B cell (primary cell): ENCODE data around the gene AP1M1. TPM values are rescaled to one million over a fixed set of nuclear protein-coding genes. Genes with fewer than 3 reads are reported as not detected.

Source experiments
- ATAC-seq: fragments of 200-7000 bp; cut with Tn5 transposase; one replicate; pipeline ENCODE4 v1.10.0; 2021; ENCODE audit warnings: low read depth, mild to moderate bottlenecking, moderate number of reproducible peaks, moderate library complexity
- CTCF ChIA-PET: fragments of 350-600 bp; sonication (Branson Sonifier 250); formaldehyde crosslinking; loops from one replicate; lab custom pipeline; 2021; ENCODE audit warnings: antibody characterized with exemption, inconsistent platforms; lab: Charles Lee
- POLR2A ChIA-PET: fragments of 350-600 bp; sonication (Branson Sonifier 250); formaldehyde crosslinking; loops from one replicate; lab custom pipeline; 2021; ENCODE audit warnings: antibody characterized with exemption; lab: Charles Lee
- DNase-seq: peaks from one replicate; pipeline ENCODE4 v3.0.0; 2013
- H2AFZ ChIP-seq: 2 replicates; pipeline ENCODE4 v1.6.1; 2012; ENCODE audit warnings: mild to moderate bottlenecking, low read depth, low read length; ENCODE audit not compliant: insufficient read depth, poor library complexity, severe bottlenecking
- H3K27ac ChIP-seq, 2 donors: 1 replicate in 1 of 2; 2 replicates in 1 of 2; pipeline ENCODE4 v1.5.1; 2012 to 2013; ENCODE audit warnings: low read length in 2 of 2, mild to moderate bottlenecking in 2 of 2, moderate library complexity in 1 of 2
- H3K27me3 ChIP-seq, 4 experiments: fragments of 200-600 bp in 1 of 4; sonication (generic) in 1 of 4; replicated peaks in 1 of 4; 1 replicate in 2 of 4; 2 replicates in 2 of 4; pipeline versions ENCODE4 v1.6.1 to v1.7.0; 2013 to 2016; ENCODE audit warnings: low read length in 3 of 4, mild to moderate bottlenecking in 2 of 4, mixed read lengths in 1 of 4, moderate library complexity in 1 of 4; ENCODE audit not compliant: insufficient read depth in 4 of 4, control insufficient read depth in 3 of 4; ENCODE audit errors: control extremely low read depth in 1 of 4
- H3K36me3 ChIP-seq, 2 experiments: replicated peaks in 1 of 2; 1 replicate in 1 of 2; 2 replicates in 1 of 2; pipeline versions ENCODE4 v1.6.1 to v1.7.1; 2013; ENCODE audit warnings: low read length in 1 of 2; ENCODE audit not compliant: insufficient read depth in 2 of 2, control insufficient read depth in 1 of 2; ENCODE audit errors: control extremely low read depth in 1 of 2, extremely low read depth in 1 of 2
- H3K4me1 ChIP-seq, 2 donors: fragments of 200-600 bp in 1 of 2; sonication (generic) in 1 of 2; 1 replicate in 1 of 2; 2 replicates in 1 of 2; pipeline versions ENCODE4 v1.5.1 to v1.6.1; 2013 to 2017; ENCODE audit warnings: low read length in 2 of 2; ENCODE audit not compliant: control insufficient read depth in 2 of 2, insufficient read depth in 2 of 2
- H3K4me2 ChIP-seq: replicated peaks from 2 replicates; pipeline ENCODE3; 2012; ENCODE audit warnings: mild to moderate bottlenecking, low read depth, low read length; ENCODE audit not compliant: poor library complexity, severe bottlenecking
- H3K4me3 ChIP-seq, 5 experiments: fragments of 200-600 bp in 1 of 5; sonication (generic) in 1 of 5; 1 replicate in 3 of 5; 2 replicates in 2 of 5; pipeline versions ENCODE4 v1.5.1 to v1.7.0; 2011 to 2016; ENCODE audit warnings: low read length in 4 of 5, mild to moderate bottlenecking in 4 of 5, low read depth in 2 of 5, control low read depth in 1 of 5, moderate library complexity in 1 of 5; ENCODE audit not compliant: insufficient read depth in 1 of 5; ENCODE audit errors: control extremely low read depth in 1 of 5, extremely low read depth in 1 of 5
- H3K79me2 ChIP-seq: fragments of 200-600 bp; sonication (generic); one replicate; pipeline ENCODE4 v1.6.0; 2016; ENCODE audit warnings: low read length; ENCODE audit not compliant: control insufficient read depth, insufficient read depth
- H3K9ac ChIP-seq: fragments of 200-600 bp; sonication (generic); 2 replicates; pipeline ENCODE4 v1.6.1; 2017; ENCODE audit warnings: mild to moderate bottlenecking, low read length, moderate library complexity
- H3K9me3 ChIP-seq, 3 donors: one replicate each; pipeline versions ENCODE4 v1.6.1 to v1.7.1; 2013; ENCODE audit warnings: low read length in 2 of 3; ENCODE audit not compliant: control insufficient read depth in 2 of 3, insufficient read depth in 1 of 3; ENCODE audit errors: control extremely low read depth in 1 of 3
- H4K20me1 ChIP-seq: 2 replicates; pipeline ENCODE4 v1.6.0; 2012; ENCODE audit warnings: mild to moderate bottlenecking, low read length; ENCODE audit not compliant: insufficient read depth, control insufficient read depth, poor library complexity, severe bottlenecking
- H3K27ac Mint-ChIP-seq: one replicate; pipeline ENCODE4 v1.8.0; 2021; ENCODE audit warnings: mixed read lengths
- H3K27me3 Mint-ChIP-seq: one replicate; pipeline ENCODE4 v1.8.0; 2021; ENCODE audit warnings: mixed read lengths
- H3K4me1 Mint-ChIP-seq: one replicate; pipeline ENCODE4 v1.8.0; 2021; ENCODE audit warnings: mixed read lengths
- H3K4me3 Mint-ChIP-seq: one replicate; pipeline ENCODE4 v1.8.0; 2021; ENCODE audit warnings: mixed read lengths
- H3K9me3 Mint-ChIP-seq: one replicate; pipeline ENCODE4 v1.8.0; 2022; ENCODE audit warnings: mixed read lengths; ENCODE audit not compliant: insufficient read depth
- EZH2 ChIP-seq: IDR thresholded peaks from 2 replicates; pipeline ENCODE4 v1.6.1; 2012; ENCODE audit warnings: borderline replicate concordance, low read depth, mild to moderate bottlenecking, moderate library complexity, low read length; ENCODE audit not compliant: insufficient read depth, poor library complexity, severe bottlenecking
- WGBS: methylation state at CpG from one replicate; pipeline ENCODE4 v1.1.5; 2013; ENCODE audit warnings: missing lambda C conversion rate; ENCODE audit not compliant: insufficient coverage; 5-methylcytosine and 5-hydroxymethylcytosine counted together
- intact Hi-C: fragments of 100-400 bp; cut with micrococcal nuclease; formaldehyde crosslinking; loops from one replicate; pipeline ENCODE4 v1.10.0; 2022
- polyA plus RNA-seq: library from polyadenylated mRNA; depleted of rRNA; stranded (reverse); fragments of >200 nt; gene quantifications from 2 replicates; pipeline ENCODE4 v1.2.3, GENCODE V29; 2012
- total RNA-seq, 2 donors: library from RNA; stranded (reverse); fragments of 120-200 nt in 1 of 2; gene quantifications; 1 replicate in 1 of 2; 2 replicates in 1 of 2; pipeline versions ENCODE4 v1.2.3 to v1.2.4, GENCODE V29; 2013 to 2022
- TF ChIP-seq, protein P1 (sequence below): fragments of 200-600 bp; IDR thresholded peaks from one replicate; pipeline ENCODE4 v1.8.0; 2022; ENCODE audit warnings: antibody characterized with exemption, mild to moderate bottlenecking

Gene AP1M1
- total and polyA plus RNA-seq, 2 donors (not counting 1 experiment from before 2014, with no cell fraction given) = 77.8 to 102 TPM

DNA sequence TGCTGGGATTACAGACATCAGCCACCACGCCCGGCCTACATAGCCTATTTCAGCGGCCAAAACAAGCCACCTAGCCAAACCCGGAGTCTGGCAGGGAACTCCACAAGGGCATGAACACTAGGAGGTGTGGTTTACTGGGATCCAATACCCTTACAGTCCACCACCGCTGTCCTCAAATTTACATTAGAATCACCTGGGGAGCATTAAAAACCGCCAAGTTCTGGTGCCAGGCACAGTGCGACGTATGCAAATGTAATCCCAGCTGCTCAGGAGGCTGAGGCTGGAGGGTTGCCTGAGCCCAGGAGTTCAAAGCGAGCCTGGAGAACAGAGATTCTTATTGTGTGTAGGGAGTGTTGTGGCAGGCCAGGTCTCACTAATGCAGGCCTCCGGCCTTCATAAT is 4.2 kb upstream of the AP1M1 start:
- Histone ChIP-seq H2AFZ (no peak overlapping the region), H3K79me2 (peaks cover 38% of the 10 kb centered on the region), H3K9ac (no peak overlapping the region), H3K4me2 (no peak overlapping the region), H4K20me1 (peaks cover 23% of the 10 kb centered on the region), H3K4me3 (no peak overlapping the region), H3K36me3 (peaks cover 14 to 40% of the 10 kb centered on the region in 2 experiments), H3K9me3 (no peaks in the 10 kb centered on the region), H3K27me3 (no peaks in the 10 kb centered on the region), H3K27ac (no peak overlapping the region), H3K4me1 (peaks cover 10 to 11% of the 10 kb centered on the region in 2 donors)
- no peak overlapping the region for H3K4me3 Mint-ChIP-seq
- WGBS = 99% methylated on average over 7 of the region's 10 CpGs
- ChIA-PET CTCF (no interaction called here), POLR2A (interaction anchor here (1.0 kb wide), 1 partner anchor 8 kb away, joined by 4 read pairs; the partner anchor contains the start of gene FAM32A)
- H3K27me3 Mint-ChIP-seq = no peaks in the 10 kb centered on the region
- DNase-seq (no peak), ATAC-seq (no peak)
- H3K4me1 Mint-ChIP-seq = peaks cover 15% of the 10 kb centered on the region
- no peak for TF ChIP-seq EZH2
- TF ChIP-seq, protein P1, sequence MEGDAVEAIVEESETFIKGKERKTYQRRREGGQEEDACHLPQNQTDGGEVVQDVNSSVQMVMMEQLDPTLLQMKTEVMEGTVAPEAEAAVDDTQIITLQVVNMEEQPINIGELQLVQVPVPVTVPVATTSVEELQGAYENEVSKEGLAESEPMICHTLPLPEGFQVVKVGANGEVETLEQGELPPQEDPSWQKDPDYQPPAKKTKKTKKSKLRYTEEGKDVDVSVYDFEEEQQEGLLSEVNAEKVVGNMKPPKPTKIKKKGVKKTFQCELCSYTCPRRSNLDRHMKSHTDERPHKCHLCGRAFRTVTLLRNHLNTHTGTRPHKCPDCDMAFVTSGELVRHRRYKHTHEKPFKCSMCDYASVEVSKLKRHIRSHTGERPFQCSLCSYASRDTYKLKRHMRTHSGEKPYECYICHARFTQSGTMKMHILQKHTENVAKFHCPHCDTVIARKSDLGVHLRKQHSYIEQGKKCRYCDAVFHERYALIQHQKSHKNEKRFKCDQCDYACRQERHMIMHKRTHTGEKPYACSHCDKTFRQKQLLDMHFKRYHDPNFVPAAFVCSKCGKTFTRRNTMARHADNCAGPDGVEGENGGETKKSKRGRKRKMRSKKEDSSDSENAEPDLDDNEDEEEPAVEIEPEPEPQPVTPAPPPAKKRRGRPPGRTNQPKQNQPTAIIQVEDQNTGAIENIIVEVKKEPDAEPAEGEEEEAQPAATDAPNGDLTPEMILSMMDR = no peak
- intact Hi-C loops = no loop called here
- no peak overlapping the region for H3K27ac Mint-ChIP-seq
- no peaks in the 10 kb centered on the region for H3K9me3 Mint-ChIP-seq

DNA sequence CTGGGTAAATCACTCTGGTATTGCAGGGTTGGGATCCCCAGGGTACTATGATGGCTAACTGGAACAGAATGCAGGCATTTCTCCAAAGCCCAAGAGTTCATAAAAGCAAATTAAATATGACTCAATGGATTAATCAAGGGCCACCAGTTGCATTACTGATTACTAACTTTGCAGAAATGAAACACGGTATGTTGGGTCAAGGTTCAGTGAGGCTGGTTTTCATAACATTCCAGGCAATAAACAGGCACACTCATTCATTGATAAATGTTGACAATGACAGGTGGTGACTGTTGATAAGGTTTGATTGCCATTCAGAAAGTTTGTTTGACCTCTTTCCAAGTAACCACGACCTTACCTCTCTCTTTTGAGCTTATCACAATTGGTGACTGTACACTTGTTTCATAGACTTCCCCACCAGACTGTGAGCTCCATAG is 506 bp upstream of the AP1M1 start:
- H3K9me3 ChIP-seq = no peaks in the 10 kb centered on the region
- peaks cover 29% of the 10 kb centered on the region for H3K4me1 Mint-ChIP-seq
- peak overlapping the region; percentile 98 for H3K9ac ChIP-seq
- peak overlapping the region; percentile 98 for H3K27ac Mint-ChIP-seq
- peaks cover 0 to 13% of the 10 kb centered on the region in 2 experiments for H3K36me3 ChIP-seq
- 0% methylated on average over 1 of the region's 2 CpGs for WGBS
- H3K9me3 Mint-ChIP-seq = no peaks in the 10 kb centered on the region
- ChIA-PET POLR2A (interaction anchor here (0.6 to 1.9 kb wide), 5 partner anchors 12 to 131 kb away, joined by 4 to 8 read pairs (median 5); partner anchors contain the start of genes FAM32A and KLF2), CTCF (interaction anchor here (1.4 to 3.7 kb wide), 4 partner anchors 12 to 221 kb away, joined by 5 to 17 read pairs (median 12); partner anchors contain the start of gene FAM32A)
- DNase-seq (no peak), ATAC-seq (no peak)
- peak overlapping the region in 4 of 5 experiments; percentile 82 to 92 (median 90) for H3K4me3 ChIP-seq
- peak overlapping the region; percentile 66 to 92 for H3K27ac ChIP-seq
- H3K4me2 ChIP-seq = peak overlapping the region; percentile 97
- intact Hi-C loops = loop anchor here (1.0 to 5.0 kb wide), 8 partner anchors 12 to 1070 kb away; partner anchors contain the start of genes C19orf44, CALR3, CHERP and FAM32A
- H3K27me3 ChIP-seq = no peaks in the 10 kb centered on the region
- H2AFZ ChIP-seq = peak overlapping the region; percentile 94
- H4K20me1 ChIP-seq = peaks cover 34% of the 10 kb centered on the region
- H3K79me2 ChIP-seq = peaks cover 58% of the 10 kb centered on the region
- peak overlapping the region; percentile 93 for H3K4me3 Mint-ChIP-seq
- no peak for TF ChIP-seq EZH2
- TF ChIP-seq, protein P1 = no peak
- no peaks in the 10 kb centered on the region for H3K27me3 Mint-ChIP-seq
- H3K4me1 ChIP-seq = peaks cover 18 to 22% of the 10 kb centered on the region in 2 donors
